Stimulated activated CD8-positive, alpha-beta memory T cell treated with anti-CD3 and anti-CD28 coated beads, Interleukin-7, amount 100 ng/mL, for 4 hours (primary cell): ENCODE data around the gene FBXO21.
"Not testable (repeated sequence)": the region's sequence is repeated elsewhere in the genome, so short reads cannot be mapped to it uniquely, and the experiment has no call there.

Experiments used
- DNase-seq, 2 donors: peaks; one replicate each; pipeline ENCODE4 v3.0.0-alpha.2; 2020; ENCODE audit warnings: low read depth in 2 of 2

Gene FBXO21

GRCh38 chr12:117109943-117110635 is 80.2 kb downstream of the FBXO21 start:
- no peak for DNase-seq

DNA sequence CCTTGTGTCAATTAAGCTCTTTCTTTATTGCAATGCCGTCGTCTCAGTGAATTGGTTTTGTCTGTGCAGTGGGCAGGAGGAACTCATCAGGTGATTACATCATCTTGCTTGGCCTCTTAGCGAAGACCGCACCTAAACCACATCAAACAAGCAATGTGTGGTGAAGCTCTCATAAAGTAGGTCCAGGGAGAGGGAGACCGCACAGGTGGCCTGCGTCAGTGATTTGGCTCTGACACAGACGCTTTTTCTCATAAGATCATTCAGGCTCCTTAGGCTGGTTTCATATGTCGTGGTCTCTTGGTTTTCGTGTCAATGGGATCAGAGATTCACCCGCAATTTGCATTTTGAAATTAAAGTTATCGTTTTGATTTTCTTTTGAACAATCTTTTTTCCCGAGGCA is 84.4 kb downstream of the FBXO21 start:
- peak in 1 of 2 donors; percentile 11 for DNase-seq

- DNase-seq: not testable (repeated sequence)
These were observed 86.3 kb downstream of the FBXO21 start for GRCh38 chr12:117104003-117104402.

- DNase-seq: no peak
These were observed 87.5 kb downstream of the FBXO21 start for GRCh38 chr12:117102800-117103181.

DNA sequence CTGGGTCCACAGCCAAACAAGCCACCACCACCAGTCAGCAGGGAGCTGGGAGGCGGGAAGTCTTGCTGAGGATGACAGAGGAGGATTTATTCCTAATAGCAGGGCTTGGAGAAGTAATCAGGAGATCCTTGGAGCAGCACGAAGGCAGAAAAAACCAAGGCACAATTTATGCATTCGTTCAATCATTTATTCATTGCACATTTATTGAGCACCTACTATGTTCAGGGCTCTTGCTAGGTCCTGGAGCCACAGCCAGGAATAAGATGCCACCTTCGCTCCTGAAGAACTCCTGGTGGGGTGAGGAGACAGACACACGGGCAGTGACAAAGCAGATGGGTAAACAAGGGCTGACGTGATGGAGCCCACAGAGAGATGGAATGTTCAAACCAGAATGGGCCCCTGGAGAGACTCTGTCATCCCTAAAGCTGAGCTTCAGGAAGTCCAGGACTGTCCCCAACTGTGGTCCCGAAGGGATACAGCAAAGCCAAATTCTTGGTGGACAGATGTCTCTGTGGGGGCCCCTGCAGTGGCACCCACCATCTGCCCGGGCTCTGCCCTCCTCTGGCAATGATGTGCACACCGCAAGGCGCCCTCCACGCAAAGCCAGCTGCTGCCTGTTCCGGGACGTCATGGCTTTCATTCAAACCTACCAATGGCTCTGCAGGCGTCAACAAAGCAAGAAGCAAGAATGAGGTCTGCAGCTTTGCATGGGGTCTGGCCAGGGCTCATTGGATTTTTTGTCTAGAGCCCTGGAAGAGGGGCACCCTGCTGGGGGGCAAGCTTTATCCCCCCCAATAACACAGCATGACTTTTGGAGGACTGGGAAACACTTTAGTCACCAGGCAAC is 88.1 kb downstream of the FBXO21 start:
- DNase-seq: no peak

DNA sequence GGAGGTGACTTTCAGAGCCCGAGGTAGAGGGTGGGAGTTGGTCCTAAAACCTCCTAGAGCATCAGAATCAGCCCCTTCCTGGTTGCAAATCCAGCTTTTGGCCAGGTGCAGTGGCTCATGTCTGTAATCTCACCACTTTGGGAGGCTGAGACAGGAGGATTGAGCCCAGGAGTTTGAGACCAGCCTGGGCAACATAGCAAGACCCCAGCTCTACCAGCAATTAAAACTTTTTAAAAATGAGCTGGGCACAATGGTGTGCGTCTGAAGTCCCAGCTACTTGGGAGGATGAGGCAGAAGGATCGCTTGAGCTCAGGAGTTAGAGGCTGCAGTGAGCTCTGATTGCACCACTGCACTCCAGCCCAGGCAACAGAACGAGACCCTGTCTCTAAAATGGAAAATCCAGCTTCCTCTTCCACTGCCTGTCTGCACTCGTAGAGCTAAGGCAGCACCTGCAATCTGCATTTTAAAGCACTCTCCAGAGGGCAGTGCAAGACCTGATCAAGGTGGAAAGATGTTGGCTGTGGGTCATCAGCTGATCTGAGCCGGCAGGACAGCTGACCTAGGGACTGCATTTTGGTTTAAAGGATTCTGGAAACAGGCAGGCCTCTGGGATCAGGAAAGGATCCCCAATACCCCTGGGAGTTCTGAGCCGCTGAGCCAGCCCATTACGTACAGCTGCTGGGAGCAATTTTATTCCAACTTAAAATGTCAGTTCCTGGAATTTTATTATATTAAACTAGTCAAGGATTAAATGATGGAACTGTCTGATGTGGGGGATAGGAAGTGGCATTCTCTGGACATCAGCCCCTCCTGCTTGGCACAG is 89.2 kb downstream of the FBXO21 start:
- DNase-seq: no peak

GRCh38 chr12:117100251-117100650 is 90.0 kb downstream of the FBXO21 start:
- no peak for DNase-seq

DNA sequence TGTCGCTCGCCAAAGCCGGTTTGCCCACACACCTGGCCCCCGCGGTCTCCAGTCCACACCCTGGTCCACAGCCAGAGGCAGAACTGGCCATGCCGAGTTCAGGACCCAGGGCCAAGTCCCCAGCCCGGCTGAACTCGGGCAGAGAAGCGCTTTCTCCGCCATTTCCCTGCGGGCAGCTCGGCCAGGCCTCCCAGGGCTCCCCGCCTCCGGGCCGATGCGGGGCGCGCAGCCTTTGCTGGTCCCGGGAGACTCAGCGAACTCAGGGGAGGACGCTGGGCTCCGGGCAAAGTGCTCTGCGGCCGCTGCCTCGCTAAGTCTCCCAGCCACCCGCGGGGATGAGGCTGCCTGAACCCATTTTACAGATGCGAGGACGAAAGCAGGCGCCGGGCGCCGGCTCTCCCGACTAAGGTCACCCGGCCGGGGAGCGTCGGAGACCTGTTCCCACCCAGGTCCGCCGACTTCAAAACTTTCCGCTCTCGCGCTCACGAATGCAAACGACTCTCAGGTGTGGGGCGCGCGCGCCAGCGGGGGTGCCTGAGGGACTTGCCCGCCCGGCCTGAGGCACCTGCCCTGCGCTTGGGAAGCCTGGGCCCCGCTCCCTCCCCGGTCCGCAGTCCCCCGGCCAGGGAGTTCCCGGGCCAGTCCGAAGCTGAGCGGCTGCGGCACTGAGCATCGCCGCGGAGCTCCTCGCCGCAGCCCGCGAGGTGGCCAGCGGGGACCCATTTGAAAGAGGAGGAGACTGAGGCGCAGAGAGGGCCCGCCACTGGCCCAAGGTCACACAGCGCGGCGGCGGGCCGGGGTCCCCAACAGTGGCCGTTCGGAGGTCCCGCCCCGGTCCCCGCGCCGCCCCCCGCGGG is 91.7 kb downstream of the FBXO21 start:
- DNase-seq: peak in 1 of 2 donors; percentile 22

DNA sequence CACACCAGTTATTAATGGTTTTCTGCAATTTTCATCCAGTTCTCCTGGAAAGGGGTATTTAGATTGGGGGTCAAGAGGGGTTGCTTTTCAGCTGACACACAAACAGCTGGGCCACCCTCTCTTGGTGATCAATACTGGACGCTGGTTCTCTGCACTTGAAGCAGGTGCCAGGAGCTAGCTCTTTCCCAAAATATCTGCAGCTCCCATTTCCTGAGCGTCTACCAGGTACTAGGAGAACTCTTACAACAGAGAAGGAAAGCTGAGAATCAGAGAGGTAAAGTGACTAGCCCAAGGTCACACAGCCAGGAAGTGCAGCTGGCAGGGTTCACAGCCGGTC is 92.3 kb downstream of the FBXO21 start:
- no peak for DNase-seq

DNA sequence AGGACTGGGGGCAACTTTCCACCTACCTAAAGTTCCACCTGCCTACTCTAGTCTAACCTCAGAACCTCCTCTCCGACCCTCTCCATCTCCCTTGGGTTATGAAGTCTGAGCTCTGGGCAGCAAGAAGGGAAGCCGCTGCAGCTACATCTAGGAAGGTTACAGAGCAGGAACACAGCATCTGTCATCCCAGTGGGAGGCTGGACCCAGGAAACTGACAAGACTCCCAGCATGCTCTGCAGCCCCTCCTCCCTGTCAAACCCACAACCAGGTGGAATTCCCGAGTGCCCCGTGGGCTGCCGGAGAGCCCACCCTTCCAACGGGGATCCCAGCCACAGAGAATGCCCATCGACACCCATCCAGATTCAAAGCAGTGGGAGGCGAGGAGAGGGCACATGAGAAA is 93.1 kb downstream of the FBXO21 start:
- no peak for DNase-seq

DNA sequence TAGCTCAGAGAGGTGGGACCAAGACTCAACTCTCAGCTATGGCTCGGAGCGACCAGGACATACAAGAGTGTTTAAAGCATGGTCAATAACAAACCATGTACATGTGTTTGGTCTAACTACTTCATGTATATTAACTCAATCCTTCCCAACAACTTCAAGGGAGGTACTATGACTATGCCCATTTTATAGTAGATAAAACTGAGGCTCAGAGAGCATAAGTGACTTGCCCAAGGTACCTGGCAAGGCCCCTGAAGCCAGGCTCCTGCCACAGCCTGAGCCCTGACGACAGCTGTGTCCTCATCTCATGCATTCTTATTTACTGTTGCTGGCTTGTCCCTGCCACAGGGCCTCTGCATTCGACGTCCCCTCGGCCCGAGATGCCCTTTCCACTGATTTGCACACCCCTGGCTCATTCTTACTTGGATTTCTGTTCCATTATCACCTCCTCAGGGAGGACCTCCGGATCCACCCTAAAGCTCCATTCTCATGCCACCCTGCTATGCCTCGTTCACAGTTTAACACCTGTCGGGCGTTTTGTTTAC is 93.7 kb downstream of the FBXO21 start:
- no peak for DNase-seq

DNA sequence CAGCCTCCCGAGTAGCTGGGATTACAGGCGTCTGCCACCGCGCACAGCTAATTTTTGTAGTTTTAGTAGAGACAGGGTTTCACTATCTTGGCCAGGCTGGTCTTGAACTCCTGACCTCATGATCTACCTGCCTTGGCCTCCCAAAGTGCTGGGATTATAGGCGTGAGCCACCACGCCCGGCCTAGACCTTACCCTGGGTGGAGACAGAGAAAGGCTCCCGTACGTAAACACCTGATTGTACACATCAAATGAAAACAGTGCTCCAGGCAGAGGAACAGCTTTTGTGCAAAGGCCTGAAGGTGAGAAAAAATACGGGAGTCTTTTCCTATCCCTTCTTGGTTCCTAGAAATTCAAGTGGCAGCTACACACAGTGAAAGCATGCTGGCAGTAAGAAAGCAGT is 95.1 kb downstream of the FBXO21 start:
- DNase-seq: not testable (repeated sequence)

- DNase-seq: no peak
These were observed 96.2 kb downstream of the FBXO21 start for GRCh38 chr12:117093918-117094630.

- DNase-seq: no peak
These were observed 96.8 kb downstream of the FBXO21 start for GRCh38 chr12:117093431-117093830.

- DNase-seq: no peak
These were observed 97.4 kb downstream of the FBXO21 start for GRCh38 chr12:117092886-117093285.

DNA sequence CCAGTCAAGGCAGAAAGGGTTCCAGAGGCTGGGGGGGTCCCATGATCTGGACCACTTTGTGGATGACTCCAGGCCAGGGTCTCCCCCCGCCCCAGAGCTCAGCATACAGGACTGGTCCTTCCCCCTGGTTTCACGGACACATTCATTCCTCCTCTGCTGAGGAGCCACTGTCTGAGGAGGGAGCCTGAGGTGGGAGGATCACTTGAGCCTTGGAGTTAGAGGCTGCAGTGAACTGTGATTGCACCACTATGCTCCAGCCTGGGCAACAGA is 97.8 kb downstream of the FBXO21 start:
- DNase-seq: no peak
